ENCODE data around the gene PTMS. TPM values are rescaled to one million over a fixed set of nuclear protein-coding genes. Genes with fewer than 3 reads are reported as not detected.

Gene PTMS
- total RNA-seq, 1 donor from 2014 or later = 49.1 TPM

DNA sequence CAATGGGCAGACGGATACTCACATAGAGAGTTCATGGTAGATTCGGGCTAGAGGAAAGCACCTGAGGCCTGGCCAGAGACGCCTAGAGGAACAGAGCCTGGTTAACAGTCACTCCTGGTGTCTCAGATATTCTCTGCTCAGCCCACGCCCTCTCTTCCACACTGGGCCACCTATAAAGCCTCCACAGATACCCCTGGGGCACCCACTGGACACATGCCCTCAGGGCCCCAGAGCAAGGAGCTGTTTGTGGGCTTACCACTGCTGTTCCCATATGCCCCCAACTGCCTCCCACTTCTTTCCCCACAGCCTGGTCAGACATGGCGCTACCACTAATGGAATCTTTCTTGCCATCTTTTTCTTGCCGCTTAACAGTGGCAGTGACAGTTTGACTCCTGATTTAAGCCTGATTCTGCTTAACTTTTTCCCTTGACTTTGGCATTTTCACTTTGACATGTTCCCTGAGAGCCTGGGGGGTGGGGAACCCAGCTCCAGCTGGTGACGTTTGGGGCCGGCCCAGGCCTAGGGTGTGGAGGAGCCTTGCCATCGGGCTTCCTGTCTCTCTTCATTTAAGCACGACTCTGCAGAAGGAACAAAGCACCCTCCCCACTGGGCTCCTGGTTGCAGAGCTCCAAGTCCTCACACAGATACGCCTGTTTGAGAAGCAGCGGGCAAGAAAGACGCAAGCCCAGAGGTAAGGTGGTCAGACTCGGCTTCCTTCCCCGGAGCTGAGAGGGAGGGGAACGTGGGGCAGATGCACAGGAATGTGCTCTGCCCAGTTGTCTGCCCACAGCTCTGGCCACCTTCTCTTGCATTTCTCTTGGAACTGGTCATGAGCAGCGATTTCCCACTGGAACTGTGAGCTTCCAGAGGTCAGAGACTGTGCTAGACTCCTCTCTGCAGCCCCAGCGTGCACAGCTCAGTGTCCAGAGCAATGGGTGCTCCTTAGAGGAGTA is 23.1 kb downstream of the PTMS start, which contains the start of gene CD4:
CD4 (plus strand) TSS at position 557 of the 953 bp plus-strand sequence. CDS start 10,611 bp downstream, outside the sequence.
- DNase-seq = no peak

DNA sequence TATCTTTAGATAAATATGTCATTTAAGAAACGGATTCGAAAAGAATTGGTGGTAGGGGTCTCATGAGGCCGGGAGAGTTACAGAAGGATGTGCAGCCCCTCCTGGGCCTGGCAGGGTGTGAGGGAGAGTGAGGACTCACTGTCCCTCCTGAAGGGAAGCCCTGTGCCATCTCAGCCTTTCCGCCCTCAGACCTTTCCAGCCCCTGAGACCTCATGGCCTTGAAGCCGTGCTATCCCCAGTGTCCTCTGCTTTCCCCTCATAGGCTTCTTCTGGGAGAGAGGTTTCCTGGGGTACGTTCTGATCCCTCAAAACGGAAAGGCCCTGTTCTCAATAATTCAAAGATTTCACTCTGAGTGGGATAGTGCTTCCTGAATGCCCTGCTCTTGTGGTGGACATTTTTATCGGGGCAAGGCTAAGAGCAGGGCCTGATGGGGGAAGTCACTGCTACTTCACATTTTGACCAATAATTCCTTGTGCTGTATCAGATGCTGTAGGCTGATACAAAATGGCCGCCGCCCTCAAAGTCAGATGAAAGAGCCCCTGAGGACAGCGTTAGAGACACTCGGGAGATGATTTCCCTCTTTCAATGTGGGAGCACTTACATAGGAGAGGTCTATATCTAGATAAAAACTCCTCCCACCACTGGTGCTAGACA is 24.5 kb downstream of the PTMS start:
- no peak for DNase-seq

DNA sequence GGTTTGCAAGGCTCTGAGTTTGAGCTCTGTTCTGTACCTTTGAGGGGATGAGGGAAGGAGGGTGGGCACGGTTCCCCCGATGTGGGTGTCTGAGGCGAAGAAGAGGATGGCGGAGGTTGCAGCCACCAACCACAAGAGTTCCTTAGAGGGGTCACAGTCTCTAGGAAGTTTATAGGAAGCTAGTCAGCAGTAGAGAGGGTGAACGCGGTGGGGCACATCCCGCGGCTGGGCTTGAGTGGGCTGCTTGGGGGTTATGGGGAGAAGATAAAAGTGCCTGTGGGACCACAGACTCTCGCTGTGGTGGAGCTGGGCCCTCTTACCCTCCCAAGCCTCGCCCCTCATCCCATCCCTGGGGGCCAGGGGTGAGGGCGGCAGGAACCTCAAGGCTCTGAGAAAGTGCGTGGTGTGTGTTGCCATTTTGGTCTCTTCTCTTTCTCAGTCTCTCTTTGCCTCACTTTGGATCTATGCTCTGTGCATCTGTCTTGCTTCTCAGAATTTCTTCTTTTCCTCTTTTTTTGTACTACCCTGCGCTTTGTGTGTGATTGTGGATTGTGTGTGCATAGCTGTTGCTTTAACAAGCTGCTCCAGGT is 25.9 kb downstream of the PTMS start:
- no peak for DNase-seq

DNA sequence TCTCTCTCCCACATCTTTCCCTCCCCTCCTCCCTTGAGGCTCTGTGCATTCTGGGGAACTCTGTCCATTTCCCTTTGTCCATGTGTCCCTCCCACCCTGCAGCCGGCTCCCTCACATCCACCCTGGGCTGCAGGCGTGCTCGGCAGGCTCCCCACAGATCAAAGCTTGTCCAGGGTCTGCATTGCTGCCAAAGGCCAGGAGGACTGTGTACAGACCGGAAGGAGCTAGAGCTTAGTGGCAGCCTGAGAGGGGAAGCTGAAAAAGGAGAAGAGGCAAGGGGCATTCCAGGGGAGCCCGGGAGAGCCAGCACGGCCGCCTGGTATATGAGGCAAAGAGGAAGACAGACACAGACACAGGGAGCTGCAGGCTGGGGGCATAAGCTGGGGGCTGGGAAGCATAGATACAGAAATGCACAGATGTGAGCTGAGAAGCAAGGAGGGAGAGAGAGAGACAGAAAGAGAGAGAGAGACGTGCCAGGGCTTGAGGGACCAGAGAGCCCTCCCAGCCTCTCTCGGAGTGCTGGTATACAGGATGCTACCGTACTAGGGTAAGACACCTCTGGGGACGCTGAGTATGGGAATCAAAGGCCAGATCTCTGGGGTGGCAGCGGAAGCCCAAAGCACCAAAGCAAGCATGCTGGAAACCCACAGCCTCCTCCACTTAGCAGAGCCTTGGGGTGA is 26.5 kb downstream of the PTMS start:
- no peak for DNase-seq

DNA sequence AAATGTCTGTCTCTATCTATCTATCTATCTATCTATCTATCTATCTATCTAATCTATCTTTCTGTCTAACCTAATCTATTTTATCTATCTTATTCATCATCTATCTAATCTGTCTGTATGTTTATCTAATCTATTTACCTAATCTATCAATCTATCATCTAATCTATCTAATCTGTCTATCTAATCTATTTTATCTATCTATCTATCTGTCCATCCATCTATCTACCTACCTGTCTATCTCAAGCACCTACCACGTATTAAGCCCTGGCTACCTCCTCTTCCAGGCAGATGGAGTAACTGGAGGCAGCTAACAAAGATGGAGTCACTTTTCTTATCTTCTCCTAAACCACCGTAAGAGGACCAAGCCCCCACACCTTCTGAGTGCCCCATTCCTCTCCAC is 28.9 kb downstream of the PTMS start:
- no peak for DNase-seq

DNA sequence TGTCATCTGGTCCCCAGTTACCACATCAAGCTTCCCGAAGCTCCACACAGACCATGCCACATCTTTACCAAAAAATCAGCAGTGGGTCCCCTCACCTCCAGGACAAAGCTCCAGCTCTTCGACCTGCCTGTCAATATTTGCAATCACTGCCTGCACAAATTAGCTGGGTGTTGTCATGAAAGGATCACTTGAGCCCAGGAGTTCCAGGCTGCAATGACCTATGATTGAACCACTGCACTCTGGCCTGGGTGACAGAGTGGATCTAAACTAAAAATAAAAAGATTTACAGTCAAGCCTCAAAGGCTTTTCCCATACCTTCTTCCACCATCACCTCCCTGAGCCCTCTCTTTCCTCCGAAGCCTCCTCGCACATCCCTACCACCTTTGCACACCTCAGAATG is 30.4 kb downstream of the PTMS start:
- DNase-seq = no peak

DNA sequence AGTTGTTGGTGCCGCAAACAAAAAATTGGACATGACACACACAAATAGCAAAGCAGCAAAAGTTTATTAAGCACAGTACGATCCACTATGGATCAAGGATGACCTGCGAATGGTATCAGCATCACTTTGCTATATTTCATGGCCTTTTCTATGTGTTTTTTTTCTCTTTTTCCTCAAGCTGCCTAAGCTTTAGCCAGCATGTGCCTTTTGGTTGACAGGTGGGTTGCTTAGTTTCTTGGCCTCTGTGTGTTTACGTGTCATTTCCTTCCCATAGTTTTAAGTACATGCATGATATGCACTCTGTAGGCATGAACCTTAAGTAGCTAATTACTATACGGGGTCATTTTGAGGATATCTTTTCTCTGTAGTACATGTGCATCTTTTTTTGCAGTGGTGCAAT is 33.0 kb downstream of the PTMS start:
- no peak for DNase-seq

DNA sequence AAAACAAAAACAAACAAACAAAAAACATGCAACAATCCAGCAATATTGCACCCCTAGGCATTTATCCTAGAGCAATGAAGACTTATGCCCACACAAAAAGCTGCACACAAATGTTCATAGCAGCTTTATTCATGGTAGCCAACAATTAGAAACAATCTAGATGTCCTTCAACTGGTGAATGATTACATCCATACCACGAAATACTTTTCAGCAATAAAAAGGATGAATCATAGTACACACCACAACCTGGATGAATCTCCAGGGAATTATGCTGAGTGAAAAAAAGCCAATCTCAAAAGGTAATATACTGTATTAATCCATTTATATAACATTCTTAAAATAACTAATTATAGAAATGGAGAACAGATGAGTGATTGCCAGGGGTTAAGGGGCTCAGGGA is 41.0 kb downstream of the PTMS start:
- no peak for DNase-seq

DNA sequence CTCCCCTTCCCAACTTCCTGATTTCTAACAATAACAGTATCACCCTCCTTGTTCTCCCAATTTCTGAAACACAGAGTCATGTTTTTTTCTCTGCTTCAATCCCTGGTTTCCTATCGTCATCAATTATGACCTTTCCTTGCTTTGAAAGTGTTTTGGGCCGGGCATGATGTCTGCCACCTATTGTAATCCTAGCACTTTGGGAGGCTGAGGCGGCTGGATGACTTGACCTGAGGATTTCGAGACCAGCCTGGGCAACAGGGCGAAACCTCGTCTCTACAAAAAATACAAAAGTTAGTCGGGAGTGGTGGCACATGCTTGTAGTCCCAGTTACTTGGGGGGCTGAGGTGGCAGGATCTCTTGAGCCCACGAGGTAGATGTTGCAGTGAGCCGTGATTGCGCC is 42.9 kb downstream of the PTMS start:
- no peak for DNase-seq

DNA sequence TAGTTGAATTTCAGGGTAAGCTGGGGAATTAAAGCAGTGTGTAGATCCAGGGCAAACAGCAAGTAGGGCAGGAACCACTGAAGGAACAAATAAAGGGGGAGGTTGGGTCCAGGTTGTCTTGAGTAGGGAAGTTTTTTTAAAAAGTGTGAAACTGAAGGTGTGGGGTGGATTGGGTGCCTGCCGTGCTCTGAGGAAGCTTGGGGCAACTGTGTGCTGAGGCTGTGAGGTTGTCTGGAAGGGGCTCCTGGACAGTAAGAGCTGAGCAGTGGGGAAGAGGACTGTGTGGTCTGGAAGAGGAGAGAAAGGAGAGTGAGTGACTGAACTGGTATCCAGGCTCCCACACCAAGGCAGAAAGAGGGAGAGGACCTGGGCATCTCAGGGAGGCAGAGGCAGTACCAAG is 44.6 kb downstream of the PTMS start:
- no peak for DNase-seq

DNA sequence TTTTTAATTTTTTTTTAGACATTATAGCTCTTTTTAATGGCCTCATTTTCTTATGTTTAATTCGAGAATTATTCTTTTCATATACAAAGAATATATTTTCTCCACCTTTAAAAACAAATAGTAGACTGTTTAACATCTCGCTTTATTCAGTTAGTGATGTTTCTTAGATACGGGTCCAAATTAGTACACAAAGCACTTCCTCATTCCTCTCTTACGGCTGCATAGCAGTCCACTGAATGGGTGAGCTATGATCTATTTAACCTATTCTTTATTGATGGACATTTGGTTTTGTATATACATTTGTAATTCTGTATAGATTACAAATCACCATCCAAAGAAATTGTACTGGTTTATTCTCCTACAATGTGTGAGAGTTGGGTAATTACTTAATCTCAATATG is 47.2 kb downstream of the PTMS start:
- DNase-seq = no peak

DNA sequence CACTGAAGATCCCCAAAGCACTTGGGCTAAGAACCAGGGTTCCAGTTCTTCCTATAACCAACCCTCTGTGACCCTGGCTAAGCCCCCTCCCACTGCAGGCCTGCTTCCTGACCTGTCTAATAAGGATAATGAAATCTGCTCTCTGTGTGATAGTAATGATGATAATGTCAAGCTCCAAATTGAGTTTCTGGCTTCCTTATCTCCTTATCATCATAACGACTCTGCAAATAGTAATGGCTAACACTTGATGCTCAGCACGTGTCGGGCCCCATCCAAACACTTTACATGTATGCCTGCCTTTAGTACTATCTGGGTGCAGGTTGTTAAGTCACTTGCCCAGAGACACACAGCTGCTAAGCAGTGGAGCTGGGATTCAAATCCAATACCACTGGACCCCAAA is 50.4 kb downstream of the PTMS start:
- DNase-seq = no peak

DNA sequence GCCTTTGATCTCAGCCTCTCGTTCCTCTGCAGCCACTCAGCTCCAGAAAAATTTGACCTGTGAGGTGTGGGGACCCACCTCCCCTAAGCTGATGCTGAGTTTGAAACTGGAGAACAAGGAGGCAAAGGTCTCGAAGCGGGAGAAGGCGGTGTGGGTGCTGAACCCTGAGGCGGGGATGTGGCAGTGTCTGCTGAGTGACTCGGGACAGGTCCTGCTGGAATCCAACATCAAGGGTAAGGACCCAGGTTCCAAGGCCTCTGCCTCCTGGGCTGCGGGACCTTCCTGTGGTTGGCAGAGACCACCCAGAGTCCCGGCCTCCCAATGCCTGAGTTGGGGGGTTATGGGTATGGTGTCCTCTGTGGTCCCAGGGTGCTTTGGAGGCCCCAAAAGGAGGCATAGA is 50.9 kb downstream of the PTMS start:
- DNase-seq = no peak

DNA sequence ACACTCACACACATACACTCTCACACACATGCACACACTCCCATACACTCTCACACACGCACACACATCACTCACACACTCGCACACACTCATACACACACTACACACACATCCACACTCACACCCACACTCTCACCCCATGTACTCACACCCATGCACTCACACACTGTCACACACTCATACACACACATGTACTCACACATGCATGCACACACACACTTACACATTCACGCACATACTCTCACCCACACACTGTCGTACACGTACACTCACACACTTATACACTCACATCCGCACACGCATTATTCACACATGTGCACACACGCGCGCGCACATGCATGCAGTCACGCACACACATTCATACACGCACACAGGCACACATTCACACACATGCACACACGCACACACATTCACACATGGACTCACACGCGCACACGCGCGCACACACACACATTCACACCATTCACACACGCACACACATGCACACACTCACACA is 51.5 kb downstream of the PTMS start:
- DNase-seq = no peak

DNA sequence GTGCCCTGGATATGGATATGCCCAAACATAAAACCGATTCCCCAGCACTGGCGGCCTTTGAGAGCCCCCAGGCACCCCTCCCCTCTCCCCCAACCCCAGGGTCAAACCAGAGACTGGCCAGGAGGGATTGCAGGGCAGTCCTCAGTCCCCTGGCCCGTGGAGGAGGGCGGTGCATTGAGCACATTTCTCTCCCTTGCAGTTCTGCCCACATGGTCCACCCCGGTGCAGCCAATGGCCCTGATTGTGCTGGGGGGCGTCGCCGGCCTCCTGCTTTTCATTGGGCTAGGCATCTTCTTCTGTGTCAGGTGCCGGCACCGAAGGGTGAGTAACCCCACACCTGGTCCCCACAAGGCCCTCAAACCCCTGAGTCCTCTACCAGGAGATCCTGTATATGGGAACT is 52.1 kb downstream of the PTMS start:
- DNase-seq = no peak

DNA sequence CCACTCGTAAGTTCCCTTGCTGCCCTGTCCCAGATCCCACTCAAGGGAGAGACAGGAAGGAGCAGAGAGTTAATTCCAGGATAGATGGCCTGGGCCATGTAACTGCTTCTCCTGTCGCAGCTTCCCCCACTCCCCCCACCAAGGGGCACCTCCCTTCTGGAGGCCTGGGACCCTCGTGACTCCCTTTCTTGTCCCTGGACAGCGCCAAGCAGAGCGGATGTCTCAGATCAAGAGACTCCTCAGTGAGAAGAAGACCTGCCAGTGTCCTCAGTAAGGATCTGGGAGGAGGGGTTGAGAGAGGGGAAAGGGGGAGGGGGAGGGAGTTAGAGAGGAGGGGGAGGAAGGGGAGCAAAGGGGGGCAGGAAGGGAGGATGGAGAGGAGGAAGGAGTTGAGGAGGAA is 52.5 kb downstream of the PTMS start:
- DNase-seq = no peak

DNA sequence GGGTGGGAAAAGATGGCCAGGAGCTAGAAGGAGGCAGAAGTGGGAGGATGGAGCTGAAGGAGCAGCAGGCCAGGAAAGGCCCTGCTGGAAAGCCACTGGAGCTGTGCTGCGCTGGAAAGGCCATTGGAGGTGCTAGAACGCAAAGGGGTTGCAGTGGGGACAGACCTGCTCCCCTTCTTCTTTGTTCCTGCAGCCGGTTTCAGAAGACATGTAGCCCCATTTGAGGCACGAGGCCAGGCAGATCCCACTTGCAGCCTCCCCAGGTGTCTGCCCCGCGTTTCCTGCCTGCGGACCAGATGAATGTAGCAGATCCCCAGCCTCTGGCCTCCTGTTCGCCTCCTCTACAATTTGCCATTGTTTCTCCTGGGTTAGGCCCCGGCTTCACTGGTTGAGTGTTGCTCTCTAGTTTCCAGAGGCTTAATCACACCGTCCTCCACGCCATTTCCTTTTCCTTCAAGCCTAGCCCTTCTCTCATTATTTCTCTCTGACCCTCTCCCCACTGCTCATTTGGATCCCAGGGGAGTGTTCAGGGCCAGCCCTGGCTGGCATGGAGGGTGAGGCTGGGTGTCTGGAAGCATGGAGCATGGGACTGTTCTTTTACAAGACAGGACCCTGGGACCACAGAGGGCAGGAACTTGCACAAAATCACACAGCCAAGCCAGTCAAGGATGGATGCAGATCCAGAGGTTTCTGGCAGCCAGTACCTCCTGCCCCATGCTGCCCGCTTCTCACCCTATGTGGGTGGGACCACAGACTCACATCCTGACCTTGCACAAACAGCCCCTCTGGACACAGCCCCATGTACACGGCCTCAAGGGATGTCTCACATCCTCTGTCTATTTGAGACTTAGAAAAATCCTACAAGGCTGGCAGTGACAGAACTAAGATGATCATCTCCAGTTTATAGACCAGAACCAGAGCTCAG is 53.2 kb downstream of the PTMS start:
- DNase-seq = no peak

DNA sequence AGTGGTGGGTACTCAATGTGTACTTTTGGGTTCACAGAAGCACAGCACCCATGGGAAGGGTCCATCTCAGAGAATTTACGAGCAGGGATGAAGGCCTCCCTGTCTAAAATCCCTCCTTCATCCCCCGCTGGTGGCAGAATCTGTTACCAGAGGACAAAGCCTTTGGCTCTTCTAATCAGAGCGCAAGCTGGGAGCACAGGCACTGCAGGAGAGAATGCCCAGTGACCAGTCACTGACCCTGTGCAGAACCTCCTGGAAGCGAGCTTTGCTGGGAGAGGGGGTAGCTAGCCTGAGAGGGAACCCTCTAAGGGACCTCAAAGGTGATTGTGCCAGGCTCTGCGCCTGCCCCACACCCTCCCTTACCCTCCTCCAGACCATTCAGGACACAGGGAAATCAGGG is 54.0 kb downstream of the PTMS start:
- DNase-seq = no peak

Measured in skin of body (tissue), 2 donors.